Aorta (tissue), 5 donors: ENCODE results near the gene KRTAP3-1. TPM values are rescaled to one million over a fixed set of nuclear protein-coding genes. Genes with fewer than 3 reads are reported as not detected.

ENCODE experiments used
- ATAC-seq: fragments of 200-7000 bp; cut with Tn5 transposase; one replicate; pipeline ENCODE4 v1.9.1; 2022; ENCODE audit warnings: moderate library complexity; ENCODE audit not compliant: low FRiP score
- DNase-seq, 2 donors: peaks; one replicate each; pipeline ENCODE4 v3.0.0-alpha.2; 2020
- H3K27ac ChIP-seq, 2 donors: one replicate each; pipeline ENCODE4 v1.5.1; 2013; ENCODE audit warnings: low read length in 2 of 2, mild to moderate bottlenecking in 2 of 2, moderate library complexity in 2 of 2, control low read depth in 1 of 2, inconsistent platforms in 1 of 2, low read depth in 1 of 2
- H3K27me3 ChIP-seq, 2 donors: one replicate each; pipeline ENCODE4 v1.6.1; 2013; ENCODE audit warnings: control low read depth in 1 of 2, low read length in 1 of 2, mild to moderate bottlenecking in 1 of 2, moderate library complexity in 1 of 2; ENCODE audit not compliant: insufficient read depth in 2 of 2, control insufficient read depth in 1 of 2
- H3K36me3 ChIP-seq, 2 donors: one replicate each; pipeline ENCODE4 v1.6.1; 2013; ENCODE audit warnings: control low read depth in 1 of 2, low read length in 1 of 2, mild to moderate bottlenecking in 1 of 2; ENCODE audit not compliant: insufficient read depth in 2 of 2, control insufficient read depth in 1 of 2
- H3K4me1 ChIP-seq, 2 donors: one replicate each; pipeline ENCODE4 v1.6.1; 2013; ENCODE audit warnings: low read length in 2 of 2, control low read depth in 1 of 2, mild to moderate bottlenecking in 1 of 2, moderate library complexity in 1 of 2; ENCODE audit not compliant: insufficient read depth in 2 of 2, control insufficient read depth in 1 of 2
- H3K4me3 ChIP-seq, 2 donors: one replicate each; pipeline ENCODE4 v1.5.1; 2013; ENCODE audit warnings: low read length in 2 of 2, control low read depth in 1 of 2, mild to moderate bottlenecking in 1 of 2
- H3K9me3 ChIP-seq: one replicate; pipeline ENCODE4 v1.6.1; 2013; ENCODE audit warnings: mild to moderate bottlenecking, low read length; ENCODE audit not compliant: control insufficient read depth
- WGBS, 2 donors: extraction: QIAGEN DNeasy Blood & Tissue Kit; methylation state at CpG; one replicate each; pipeline ENCODE4 v1.1.7; 2013; 5-methylcytosine and 5-hydroxymethylcytosine counted together
- intact Hi-C, 2 donors: fragments of 100-400 bp; cut with DNase I; formaldehyde crosslinking; loops; one replicate each; pipeline versions ENCODE4 v1.14.2 to v1.15.0; 2022
- polyA plus RNA-seq, 2 donors: library from polyadenylated mRNA; stranded (reverse); fragments of 200-250 nt; gene quantifications; one replicate each; pipeline ENCODE4 v1.2.3, GENCODE V29; 2013
- total RNA-seq, 2 donors: library from RNA; stranded (reverse); fragmentation: NEBNext Ultra II Directional; extraction: Animal tissue kit (Norgen Biotek cat#: 25700); gene quantifications; one replicate each; pipeline ENCODE4 v1.2.1, GENCODE V29; 2021
- donor health status: healthy with polysubstance abuse.
- donor health status: Bipolar disorder and iron deficiency.
- donor health status: DM: no; HTN: no; CAD: no.
- donor health status: DM: no; HTN: no; CAD: no.
- donor health status: DM: yes; HTN: yes; CAD: no.

Gene KRTAP3-1
- total and polyA plus RNA-seq, 4 donors: not detected

DNA sequence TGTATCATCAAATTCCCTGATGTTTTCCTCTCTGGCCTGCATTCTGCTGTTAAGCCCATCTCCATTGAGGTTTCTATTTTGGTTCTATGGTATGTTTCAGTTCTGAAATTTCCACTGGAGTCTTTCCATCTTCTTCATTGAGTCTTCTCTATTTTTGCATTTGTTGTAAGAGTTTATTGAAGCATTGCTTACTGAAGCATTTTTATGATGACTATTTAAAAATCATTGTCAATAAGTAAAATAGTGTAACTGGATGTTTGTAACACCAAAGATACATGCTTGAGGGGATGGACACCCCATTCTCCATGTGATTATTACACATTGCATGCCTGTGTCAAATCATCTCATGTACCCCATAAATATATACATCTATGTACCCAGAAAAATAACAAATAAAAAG lies 33.4 kb downstream of the KRTAP3-1 start:
- Histone ChIP-seq H3K4me1 (no peaks in the 10 kb centered on the region), H3K9me3 (no peaks in the 10 kb centered on the region), H3K27me3 (peaks cover 0 to 2% of the 10 kb centered on the region in 2 donors), H3K4me3 (no peak overlapping the region), H3K27ac (no peak overlapping the region), H3K36me3 (no peaks in the 10 kb centered on the region)
- ATAC-seq (no peak), DNase-seq (no peak)
- intact Hi-C loops: no loop called here

DNA sequence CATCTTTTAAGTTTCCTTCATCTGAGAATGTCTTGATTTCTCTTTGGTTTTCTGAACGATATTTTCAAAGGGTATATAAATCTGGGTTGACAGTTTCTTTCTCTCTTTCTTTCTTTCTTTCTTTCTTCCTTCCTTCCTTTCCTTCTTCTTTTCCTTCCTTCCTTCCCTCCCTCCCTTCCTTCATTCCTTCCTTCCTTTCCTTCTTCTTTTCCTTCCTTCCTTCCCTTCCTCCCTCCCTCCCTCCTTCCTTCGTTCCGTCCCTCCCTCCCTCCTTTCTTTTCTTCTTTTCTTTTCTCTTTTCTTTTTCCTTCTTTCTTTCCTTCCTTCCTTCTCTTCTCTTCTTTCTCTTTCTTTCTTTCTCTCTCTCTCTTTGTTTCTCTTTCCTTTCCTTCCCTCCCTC lies 34.6 kb downstream of the KRTAP3-1 start:
- ATAC-seq (no peak), DNase-seq (no peak)
- no peak overlapping the region for H3K27ac ChIP-seq
- H3K4me3 ChIP-seq: no peak overlapping the region
- no peaks in the 10 kb centered on the region for H3K9me3 ChIP-seq
- H3K4me1 ChIP-seq: no peaks in the 10 kb centered on the region
- H3K27me3 ChIP-seq: no peaks in the 10 kb centered on the region
- intact Hi-C loops: no loop called here
- H3K36me3 ChIP-seq: no peaks in the 10 kb centered on the region
- WGBS, 2 donors: 67 to 88% methylated on average over 3 of the region's 3 CpGs

DNA sequence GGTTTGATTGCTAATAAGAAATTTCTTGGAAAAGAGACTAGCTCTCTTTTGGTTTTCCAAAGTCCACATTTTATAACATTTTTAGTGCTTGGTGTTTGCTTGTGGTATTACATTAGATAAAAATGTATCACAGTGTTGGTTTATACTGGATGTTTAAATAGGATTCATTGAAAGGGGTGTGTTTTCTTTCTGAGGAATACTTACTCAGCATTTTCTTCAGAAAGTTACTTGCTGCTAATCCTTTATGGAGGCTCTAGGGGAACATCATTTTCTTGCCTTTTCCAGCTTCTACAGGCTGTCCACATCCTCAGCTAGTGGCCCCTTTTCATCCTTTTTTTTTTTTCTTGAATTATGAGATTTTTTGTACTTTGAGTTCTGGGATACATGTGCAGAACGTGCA lies 41.3 kb downstream of the KRTAP3-1 start:
- DNase-seq (no peak), ATAC-seq (no peak)
- no peak overlapping the region for H3K4me3 ChIP-seq
- intact Hi-C loops: no loop called here
- no peaks in the 10 kb centered on the region for H3K36me3 ChIP-seq
- H3K4me1 ChIP-seq: no peaks in the 10 kb centered on the region
- H3K9me3 ChIP-seq: no peaks in the 10 kb centered on the region
- H3K27ac ChIP-seq: no peak overlapping the region
- WGBS, 2 donors: 53 to 61% methylated on average over 1 of the region's 1 CpG
- no peaks in the 10 kb centered on the region for H3K27me3 ChIP-seq

DNA sequence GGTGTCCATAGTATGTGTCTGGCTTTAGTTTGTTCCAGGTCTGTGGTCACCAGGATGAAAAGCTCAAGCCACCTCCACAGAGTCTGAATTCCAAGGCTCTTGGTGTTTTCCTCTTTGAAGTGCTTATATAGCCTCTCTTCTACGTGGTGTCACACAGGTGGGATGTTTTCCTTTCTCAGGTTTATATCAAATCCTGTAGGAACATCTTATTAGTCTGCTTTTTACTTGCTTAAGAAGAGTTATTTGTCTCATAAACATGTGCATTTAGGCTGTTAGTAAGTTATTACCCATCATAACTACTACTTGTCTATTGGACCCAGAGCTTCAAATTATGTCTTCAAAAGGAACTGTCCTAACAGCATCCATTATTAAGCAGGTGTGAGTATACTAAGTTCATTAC lies 42.1 kb downstream of the KRTAP3-1 start, which contains the start of gene KRT39:
Gene KRT39, minus strand, starts transcription at position 101 of the 400 bp plus-strand sequence. Its CDS starts 92 bp downstream, at position 9.
- H3K27ac ChIP-seq: no peak within 1 kb of the TSS
- intact Hi-C loops: no loop called here
- 29 to 62% methylated on average over 1 of the region's 1 CpG for WGBS, 2 donors
- no peaks in the 10 kb centered on the region for H3K4me1 ChIP-seq
- no peaks in the 10 kb centered on the region for H3K36me3 ChIP-seq
- ATAC-seq: no peak
- no peak for DNase-seq
- H3K4me3 ChIP-seq: no peak within 1 kb of the TSS
- H3K27me3 ChIP-seq: no peaks in the 10 kb centered on the region
- H3K9me3 ChIP-seq: no peaks in the 10 kb centered on the region

GRCh38 chr17:40963838-40964237 lies 45.1 kb downstream of the KRTAP3-1 start:
- ATAC-seq: no peak
- intact Hi-C loops: no loop called here
- Histone ChIP-seq H3K9me3 (no peaks in the 10 kb centered on the region), H3K4me1 (no peaks in the 10 kb centered on the region), H3K36me3 (no peaks in the 10 kb centered on the region), H3K27ac (no peak overlapping the region), H3K27me3 (peaks cover 0 to 2% of the 10 kb centered on the region in 2 donors), H3K4me3 (no peak overlapping the region)
- DNase-seq: no peak
- 37 to 57% methylated on average over 1 of the region's 1 CpG for WGBS, 2 donors

DNA sequence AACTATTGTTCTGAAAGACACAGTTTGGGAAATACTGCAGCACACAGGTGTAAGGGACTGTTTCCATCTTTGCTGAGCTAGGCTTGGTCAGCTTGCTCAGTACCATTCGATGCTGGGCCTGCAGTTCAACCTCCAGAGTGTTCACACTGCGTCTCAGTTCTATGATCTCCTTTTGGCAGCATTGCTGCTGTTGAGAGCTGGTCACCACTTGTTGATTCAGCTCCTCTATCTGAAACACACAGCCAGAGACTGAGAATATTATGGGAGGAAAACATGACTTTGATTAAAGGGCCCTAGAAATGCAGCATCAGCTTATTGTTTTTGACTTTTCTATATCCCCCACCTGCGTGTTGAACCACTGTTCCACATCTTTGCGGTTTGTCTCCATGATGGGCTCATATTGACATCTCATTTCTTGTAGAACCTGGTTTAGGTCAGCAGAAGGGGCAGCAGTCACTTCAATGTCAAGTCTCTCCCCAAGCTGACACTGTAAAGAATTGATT lies 46.8 kb downstream of the KRTAP3-1 start:
- WGBS, 2 donors: 80 to 88% methylated on average over 4 of the region's 4 CpGs
- Histone ChIP-seq H3K27me3 (peaks cover 0 to 2% of the 10 kb centered on the region in 2 donors), H3K36me3 (no peaks in the 10 kb centered on the region), H3K4me1 (no peaks in the 10 kb centered on the region), H3K4me3 (no peak overlapping the region), H3K27ac (no peak overlapping the region), H3K9me3 (no peaks in the 10 kb centered on the region)
- ATAC-seq: no peak
- no peak for DNase-seq
- intact Hi-C loops: no loop called here

- Histone ChIP-seq H3K4me1 (no peaks in the 10 kb centered on the region), H3K4me3 (no peak overlapping the region), H3K27me3 (peaks cover 0 to 2% of the 10 kb centered on the region in 2 donors), H3K27ac (no peak overlapping the region), H3K9me3 (no peaks in the 10 kb centered on the region), H3K36me3 (no peaks in the 10 kb centered on the region)
- ATAC-seq (no peak), DNase-seq (no peak)
- WGBS, 2 donors: 83 to 88% methylated on average over 1 of the region's 1 CpG
- intact Hi-C loops: no loop called here
These were observed 47.3 kb downstream of the KRTAP3-1 start for GRCh38 chr17:40961591-40961990.

GRCh38 chr17:40960144-40960543 lies 48.8 kb downstream of the KRTAP3-1 start:
- DNase-seq: no peak
- ATAC-seq: no peak
- no peak overlapping the region for H3K27ac ChIP-seq
- no peaks in the 10 kb centered on the region for H3K9me3 ChIP-seq
- WGBS, 2 donors: 23 to 32% methylated on average over 10 of the region's 10 CpGs
- H3K4me3 ChIP-seq: no peak overlapping the region
- H3K4me1 ChIP-seq: no peaks in the 10 kb centered on the region
- intact Hi-C loops: no loop called here
- peaks cover 0 to 2% of the 10 kb centered on the region in 2 donors for H3K27me3 ChIP-seq
- H3K36me3 ChIP-seq: no peaks in the 10 kb centered on the region
